Activated CD4-positive, alpha-beta T cell treated with anti-CD3 and anti-CD28 coated beads, Interleukin-2, Interleukin-6, amounts not matched to agents 100 ng/mL and 50 ng/mL, durations not matched to agents 16 hours and 8 hours (primary cell): ENCODE measurements around the gene FAHD2A.
"Not testable (repeated sequence)": the region's sequence is repeated elsewhere in the genome, so short reads cannot be mapped to it uniquely, and the experiment has no call there.

Experiments
- DNase-seq: peaks from one replicate; pipeline ENCODE4 v3.0.0-alpha.2; 2020

The FAHD2A gene

DNA sequence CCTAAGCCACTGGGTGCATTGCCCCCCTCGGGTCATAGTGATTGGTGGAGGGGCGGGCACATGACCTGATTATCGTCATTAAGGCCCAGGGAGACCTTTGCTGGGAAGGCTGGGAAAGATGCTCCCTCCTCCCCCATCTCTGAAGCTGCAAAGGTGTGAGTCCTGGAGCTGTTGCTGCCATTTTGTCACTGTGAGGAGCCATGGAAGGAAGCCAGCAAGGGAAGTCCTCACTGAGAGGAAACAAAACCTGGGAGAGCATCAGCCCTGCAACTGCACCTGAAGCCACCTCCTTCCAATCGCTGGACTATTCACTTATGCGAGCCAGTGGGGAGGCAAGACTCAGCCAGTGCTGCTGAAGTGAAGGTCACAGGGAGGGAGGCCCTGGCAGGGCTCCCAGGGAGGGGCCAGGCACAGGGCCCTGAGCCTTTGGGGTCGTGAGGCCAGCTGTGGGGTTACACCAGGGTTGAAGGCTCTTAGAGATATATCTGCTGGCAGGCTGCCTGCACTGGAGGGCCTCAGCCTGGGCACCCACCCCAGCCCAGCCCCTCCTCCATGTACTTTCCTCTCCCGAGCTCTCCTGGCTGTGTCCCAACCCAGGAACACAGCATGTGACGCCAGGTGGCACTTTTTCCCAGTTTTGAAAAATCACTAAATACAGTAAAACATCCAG lies 10.7 kb upstream of the FAHD2A start:
- DNase-seq, result no peak

DNA sequence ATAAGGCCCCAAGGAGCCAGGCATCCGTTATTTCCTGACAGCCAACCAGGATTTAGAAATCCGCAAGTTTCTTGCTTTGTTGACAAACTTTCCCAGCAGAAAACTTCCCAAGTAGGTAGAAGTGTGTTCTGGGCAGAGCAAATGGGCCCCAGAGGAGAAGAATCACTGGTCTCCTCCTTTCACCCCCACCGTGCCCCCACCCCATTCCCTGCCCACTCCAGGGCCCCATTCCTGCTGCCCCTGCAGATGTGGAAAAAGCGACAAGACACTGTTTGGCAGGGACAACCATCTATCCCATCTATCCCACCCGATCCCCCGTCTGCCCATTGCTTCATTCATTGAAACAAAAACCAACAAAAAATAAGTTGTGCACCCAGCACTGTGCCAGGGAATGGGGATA lies 10.2 kb upstream of the FAHD2A start:
- DNase-seq, result no peak

DNA sequence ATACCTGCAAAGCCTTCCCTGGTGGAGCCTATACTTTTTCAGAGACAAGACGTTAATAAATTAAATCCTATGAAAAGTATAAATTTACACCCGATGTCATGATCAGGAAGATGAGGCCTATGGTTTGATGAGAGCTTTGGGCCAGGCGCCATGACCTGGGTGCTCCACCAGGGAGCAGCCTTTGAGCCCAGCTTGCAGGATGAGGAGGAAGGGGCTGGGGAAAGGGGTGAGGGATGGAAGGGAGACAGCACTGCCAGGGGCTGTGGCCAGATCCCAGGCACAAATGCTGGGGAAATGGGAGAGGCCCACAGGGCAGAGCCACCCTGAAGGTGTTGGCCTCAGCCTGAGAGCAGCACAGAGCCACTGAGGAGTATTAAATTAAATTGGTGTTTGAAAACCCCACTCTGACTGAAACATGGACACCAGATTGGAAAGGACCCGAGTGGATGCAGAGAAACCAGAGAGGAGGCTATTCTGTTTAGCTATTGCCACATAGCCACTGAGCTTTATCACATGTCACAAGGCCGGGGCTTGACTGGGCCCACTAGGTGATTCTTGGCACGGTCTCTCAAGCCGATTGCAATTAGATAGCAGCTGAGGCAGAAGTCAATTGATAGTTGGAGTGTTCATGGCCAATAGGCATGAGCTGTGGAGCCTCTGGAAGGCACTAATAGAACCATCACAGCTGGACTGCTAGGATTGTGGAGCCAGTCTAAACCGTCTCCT lies 9.6 kb upstream of the FAHD2A start:
- DNase-seq, result no peak

DNA sequence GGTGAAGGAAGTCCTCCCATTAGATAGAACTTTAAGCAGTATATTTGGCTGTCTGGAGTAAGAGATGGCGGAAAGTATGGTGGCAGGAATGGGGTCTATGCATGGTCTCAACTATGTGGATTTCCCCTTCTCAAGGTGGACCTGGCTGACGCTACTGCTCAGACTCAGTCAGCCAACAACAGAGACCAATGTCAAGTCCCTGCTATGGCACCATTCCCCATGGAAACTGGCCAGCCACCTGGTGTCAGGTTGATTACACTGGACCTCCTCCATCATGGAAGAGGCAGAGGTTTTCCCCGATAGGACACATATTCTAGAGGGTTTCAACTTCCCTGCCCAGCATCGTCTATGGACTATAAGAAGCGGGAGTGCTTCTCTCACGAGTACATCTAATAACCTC lies 8.6 kb upstream of the FAHD2A start:
- DNase-seq, result no peak

DNA sequence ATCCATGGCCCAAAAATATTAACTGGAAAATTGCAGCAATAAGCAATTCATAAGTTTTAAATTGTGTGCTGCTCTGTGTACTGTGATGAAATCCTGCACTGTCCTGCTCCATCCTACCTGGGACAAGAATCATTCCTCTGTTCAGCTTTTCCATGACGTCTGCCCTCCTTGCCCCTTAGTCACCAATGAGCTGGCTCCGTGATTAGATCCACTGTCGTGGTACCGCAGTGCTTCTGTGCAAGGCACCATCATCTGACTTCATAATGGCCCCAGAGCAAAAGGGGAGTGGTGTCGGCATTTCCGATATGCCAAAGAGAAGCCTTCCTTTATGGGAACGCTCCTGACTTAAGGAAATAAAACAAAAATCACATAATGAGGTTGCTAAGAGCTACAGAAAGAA lies 3.4 kb upstream of the FAHD2A start:
- DNase-seq, result no peak

DNA sequence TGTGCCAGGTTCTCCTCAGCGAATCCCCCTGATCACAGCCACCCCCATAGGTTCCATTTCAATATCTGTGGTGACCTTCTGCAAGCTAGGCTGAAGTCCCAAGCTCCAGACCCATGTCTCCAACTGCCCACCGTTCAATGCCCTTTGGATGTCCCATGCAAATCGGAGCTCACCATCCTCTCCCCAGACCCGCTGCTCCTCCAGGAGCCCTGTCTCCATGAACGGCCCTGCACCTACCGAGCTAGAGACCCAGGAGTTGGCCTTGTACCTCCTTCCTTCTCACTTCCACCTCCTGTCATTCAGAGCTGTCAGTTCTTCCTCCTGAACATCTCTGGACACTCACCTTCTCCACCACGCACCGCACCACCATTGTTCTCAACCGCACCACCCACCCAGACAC lies 1.0 kb upstream of the FAHD2A start:
- no peak for DNase-seq

DNA sequence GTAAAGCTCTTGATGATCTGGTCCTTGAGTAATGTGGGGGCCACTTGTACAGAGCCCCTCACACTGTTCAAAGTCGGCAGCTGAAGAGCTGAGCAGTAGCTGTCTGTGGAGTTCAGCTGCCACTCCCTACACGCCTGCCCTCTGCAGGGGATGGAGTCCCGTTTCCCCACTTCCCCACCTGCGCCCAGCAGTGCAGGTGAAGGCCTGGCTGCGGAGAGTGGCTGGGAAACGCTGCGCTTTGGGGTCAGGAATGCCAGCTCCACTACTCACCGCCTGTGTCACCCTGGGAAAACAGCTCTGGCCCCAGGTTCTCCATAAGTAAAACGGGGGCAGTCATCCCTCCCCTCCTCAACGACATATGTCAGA lies 521 bp upstream of the FAHD2A start:
- DNase-seq, result not testable (repeated sequence)

DNA sequence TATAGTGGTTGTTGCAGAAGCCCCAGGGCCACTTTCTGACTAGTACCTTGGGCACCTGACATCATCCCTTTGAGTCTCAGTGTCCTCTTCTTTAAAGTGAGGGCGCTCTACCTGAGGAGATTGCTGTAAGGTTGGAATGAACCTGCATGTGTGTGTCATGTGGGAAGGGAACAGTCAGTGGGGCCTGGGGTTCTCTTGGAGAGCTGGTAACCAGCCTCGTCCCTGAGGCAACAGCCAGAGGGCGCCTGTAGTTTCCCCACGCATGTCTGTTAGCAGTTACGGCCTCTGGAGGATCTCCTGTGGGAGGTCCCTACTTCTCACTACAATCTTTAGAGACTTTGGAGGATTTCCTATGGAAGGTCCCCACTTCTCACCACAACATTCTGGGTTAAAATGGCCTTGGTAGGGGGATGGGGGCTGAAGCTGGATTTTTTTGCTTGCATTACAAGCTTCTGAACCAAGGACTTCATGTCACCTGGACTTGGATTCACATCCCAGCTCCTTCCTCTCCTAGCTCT lies 755 bp downstream of the FAHD2A start:
- DNase-seq, result peak; percentile 54

DNA sequence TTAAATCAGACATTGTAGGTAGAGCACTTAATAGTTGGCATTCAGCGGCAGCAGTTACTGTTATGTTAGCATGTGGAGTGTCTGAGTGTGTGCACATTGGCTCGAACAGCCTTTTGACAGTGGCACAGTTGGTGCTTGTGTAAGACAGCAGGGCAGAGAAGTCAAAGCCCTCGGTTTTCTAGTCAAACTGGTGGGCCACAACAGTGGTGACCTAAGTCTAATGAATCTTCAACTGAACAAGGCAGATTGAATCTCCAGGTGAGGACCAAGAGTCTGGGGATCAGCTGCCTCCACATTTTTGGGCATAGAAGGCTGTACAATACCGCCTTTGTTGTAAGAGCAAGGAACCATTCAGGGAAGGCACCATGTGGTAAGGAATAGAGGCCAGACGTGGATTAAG lies 1.3 kb downstream of the FAHD2A start:
- not testable (repeated sequence) for DNase-seq

DNA sequence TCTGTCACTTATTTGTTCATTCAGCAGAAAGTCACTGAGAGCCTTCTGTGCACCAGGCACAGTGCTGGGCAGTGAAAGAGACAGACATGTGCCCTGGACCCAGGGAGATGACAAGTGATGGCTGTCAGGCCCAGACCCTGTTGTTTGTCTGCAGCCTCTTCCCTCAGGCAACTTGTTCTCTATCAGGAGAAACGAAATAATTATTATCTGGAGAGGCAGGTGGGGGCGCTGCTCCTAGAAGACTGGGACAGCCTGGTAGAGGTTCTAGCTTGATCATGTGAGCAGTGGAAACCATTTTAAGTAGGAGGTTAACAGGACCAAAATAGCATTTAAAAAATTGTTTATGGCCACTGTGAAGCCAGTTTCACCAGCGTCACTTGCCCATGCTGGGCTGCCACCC lies 2.2 kb downstream of the FAHD2A start:
- not testable (repeated sequence) for DNase-seq

DNA sequence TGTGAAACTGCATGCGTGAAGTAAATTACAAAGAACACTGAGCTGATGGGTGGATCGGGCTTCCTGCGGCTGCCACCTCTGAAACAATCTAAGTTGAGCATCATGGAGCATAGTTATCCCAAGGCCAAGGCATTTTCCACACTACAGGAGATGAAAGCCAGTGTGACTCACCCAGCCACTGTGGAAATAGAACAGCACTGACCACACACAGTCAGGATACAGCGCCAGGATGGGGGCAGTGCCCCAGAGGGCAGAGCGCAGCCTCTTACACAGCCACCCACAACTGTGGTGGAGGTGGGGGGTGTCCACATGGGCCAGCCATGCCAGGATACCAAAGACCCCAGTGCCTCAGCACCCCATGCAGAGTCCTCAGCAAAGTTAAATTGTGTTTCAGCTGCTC lies 8.7 kb downstream of the FAHD2A start:
- DNase-seq, result not testable (repeated sequence)

DNA sequence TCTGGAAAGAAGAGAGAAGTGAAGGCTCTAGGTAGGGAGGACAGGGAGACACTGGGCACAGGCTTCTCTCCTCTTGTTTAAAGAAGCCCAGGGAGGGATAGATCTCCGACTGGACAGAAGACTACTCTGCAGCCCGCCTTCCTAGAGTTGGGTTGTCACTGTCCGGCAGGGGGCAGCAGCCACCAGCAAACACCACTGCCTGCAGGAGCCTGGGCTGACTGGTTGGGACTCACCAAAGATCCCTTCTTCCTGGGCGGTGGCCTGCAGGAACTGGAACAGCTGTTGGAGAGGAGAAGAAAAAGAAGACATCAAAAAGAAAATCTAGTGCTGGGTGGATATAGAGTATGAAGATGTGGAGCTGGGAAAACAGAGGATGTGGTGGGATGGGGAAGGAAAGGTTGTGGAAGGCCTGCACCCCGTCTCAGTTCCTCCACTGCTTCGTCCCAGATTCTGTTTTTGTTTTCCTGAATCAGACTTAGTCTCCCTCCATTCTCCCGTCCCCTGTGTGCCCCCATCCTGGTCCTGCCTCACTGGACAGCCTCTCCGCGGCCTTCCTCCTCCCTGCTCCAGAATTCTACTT lies 11.6 kb downstream of the FAHD2A start:
- DNase-seq, result peak; percentile 72

DNA sequence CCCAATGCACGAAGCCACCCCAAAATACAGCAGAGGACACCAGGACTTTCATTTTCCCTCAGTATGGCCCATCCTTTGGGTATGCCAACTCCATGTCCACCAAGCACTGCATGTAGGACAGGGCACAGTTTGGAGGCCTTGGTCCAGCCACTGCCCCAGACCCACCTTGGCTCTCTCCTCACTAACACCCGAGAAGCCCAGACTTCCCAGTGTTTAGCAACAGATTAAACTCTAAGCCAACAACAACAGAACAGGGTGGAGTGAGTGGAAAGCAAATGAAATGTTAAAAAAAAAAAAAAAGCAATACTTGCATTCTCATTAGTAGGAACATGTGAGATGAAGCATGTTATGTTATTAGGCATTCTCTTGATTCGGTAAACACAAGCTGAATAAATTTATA lies 12.6 kb downstream of the FAHD2A start:
- DNase-seq, result not testable (repeated sequence)

DNA sequence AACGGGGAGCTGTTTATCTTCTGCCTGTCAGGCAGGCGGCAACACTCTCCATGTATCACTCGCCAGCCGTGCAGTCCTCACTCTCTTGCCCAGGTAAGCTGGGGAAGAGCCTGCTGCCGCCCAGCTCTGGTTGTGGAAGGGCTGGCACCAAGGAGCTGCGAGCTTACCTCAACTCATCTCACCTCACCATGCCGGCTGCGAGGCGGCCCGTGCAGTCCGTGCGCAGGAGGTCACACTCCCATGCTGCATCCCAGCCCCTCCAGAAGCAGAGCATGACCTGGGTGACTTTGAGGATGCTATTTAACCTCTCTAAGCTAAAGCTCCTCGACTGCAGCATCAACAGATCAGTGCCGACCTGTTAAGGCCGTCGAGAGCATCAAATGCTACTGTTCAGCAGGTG lies 13.1 kb downstream of the FAHD2A start:
- not testable (repeated sequence) for DNase-seq

DNA sequence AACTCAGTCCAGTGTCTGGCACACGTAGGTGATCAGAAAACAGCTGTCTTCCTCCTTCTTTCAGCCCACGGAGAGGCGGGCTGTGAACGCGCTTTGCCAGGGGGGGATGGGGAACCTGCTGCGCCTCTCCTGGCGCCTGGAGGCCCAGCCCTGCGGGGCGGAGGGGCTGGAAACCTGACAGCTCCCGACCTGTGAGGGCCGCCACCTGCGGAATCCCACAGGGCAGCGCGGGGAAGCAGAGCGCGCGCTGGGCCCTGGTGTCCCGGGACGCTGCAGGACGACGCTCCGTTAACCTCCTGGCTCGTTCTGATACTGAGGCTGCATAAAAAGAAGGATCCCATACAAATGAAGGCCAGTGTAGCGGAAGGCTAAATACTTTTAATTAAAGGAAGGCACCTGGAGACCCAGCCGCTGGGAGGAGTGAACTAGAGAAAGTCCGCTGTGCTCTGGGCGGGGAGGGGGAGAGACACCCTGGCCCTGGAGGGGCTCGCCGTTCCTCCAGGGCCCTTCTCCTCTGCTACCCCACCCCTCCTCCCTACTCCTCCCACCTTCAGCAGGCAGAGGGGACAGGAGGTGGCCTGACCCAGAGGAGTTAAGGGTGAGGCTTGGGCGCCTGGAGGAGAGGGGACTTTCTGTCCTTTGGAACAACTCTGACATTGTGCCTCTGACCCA lies 24.8 kb downstream of the FAHD2A start:
- not testable (repeated sequence) for DNase-seq

DNA sequence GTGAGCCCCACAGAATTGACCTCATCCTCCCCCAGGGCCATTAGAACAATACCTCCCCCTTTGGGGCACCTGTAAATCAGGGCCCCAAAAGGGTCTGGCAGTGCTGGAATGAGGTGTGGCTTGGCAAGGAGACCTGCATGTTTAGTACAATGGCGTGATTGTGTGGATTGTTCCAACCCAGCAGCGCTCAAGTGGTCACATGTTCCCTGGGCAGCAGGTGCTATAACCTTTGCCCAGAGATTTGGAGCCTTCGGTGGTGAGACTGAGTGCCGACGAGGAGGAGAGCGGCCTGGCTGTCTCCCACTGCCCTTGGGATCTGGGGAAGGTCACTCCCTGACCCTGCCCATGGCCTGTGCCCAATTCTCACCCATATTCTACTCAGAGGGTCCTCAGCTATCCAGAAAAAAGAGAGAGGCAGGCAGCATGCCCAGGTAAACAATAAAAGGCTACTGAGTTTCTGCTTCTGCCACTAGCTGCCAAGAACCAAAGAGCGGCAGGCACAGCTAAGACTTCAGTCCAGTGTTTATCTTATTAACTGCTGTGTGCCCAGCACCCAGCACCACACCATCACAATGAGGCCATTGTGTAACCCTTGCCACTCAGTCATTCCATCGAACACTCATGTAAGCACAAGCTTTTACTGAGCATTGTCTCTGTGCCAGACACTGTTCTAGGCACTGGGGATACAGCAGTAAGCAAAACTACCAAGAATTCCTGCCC lies 27.4 kb downstream of the FAHD2A start:
- not testable (repeated sequence) for DNase-seq

DNA sequence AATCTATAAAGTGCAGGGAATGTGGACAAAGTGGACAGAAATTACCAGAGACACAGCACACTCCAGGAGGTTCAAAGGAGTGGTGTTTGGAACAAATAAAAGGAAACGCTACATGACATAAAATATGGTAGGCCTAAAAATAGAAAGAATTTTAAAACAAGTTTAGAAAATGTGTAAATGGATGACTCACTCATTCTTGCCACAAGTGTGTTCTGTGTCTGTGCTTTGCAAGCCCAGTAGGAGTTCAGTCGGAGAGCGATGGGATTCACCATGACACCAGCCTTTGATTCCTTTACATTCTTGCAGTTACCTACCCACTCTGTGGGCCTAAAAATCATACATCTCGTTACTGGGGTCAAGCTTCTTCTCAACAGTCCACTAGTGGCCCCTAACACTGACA lies 30.9 kb downstream of the FAHD2A start:
- not testable (repeated sequence) for DNase-seq

DNA sequence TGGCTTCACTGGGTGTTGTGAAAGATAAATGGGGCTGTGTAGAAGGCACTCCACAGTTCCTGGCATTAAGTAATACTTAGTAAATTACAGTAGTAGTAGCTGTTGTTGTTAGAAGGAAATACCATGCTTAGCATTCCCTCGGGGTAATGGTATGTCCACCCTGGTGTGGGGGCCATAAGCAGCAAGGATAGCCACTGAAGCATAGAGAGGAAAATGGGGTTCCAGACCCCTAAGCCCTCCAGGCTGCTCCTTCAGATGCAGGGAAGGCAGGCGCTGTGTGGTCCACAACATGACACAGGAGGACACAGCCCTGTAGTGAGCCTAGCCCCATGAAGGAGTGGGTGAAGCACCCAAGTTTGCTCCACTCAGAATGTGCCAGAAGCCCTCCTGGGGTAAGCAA lies 31.5 kb downstream of the FAHD2A start:
- not testable (repeated sequence) for DNase-seq

DNA sequence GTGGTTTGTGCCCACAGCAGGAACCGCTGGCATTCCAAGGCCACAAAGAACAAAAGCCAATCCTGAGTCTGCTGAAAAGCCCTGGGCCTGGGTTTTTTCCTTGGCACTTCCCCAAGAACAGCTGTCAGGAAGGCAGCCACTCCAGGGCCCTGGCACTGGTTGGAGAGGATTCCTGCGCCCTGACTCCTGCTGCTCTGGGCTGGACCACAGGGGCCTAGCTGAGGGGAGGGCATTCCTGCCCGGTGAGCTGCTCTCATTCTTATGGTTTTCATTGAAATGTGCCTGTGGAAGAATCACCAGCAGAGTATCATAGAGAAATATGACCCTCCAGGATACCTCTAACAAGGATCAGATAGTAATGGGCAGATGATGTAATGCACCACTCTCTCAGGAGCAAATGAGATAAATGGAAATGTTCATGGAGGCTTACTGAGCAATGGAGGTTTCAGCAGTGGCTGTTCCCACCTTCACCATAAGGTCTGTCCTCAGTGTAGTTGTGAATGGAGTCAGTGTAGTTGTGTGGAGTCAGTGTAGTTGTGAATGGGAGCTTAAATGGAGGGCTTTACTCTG lies 32.1 kb downstream of the FAHD2A start:
- DNase-seq, result not testable (repeated sequence)

DNA sequence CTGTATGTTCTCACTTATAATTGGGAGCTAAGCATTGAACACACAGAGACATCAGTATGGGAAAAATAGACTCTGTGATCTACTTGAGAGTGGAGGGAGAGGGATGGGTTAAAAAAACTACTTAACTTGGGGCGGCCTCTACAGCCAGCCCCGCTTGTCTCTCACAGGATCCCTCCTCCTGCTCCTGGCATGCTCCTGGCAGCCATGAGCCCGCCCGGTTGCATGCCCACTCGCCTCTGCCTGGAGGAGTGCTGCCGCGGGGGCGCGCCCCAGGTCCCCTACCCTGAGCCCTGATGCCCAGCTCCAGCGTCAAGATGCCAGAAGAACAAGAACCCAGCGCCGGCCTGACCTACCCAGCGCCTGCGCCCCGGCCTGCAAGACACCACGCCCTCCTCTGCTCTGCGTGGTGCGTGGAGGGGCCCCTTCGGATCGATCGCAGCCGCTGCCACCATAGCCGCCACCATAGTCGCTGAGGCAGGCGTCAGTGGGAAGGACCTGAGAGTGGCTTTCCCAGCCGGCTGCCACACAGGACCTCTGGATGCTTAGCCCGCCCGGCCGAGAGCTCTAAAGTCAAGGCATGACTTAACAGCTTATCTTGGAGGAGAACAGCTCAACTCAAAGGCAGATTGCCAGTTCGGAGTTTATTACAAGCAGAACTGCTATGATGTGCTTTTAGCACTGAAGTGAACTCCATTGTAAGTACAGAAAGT lies 32.8 kb downstream of the FAHD2A start:
- DNase-seq, result not testable (repeated sequence)

DNA sequence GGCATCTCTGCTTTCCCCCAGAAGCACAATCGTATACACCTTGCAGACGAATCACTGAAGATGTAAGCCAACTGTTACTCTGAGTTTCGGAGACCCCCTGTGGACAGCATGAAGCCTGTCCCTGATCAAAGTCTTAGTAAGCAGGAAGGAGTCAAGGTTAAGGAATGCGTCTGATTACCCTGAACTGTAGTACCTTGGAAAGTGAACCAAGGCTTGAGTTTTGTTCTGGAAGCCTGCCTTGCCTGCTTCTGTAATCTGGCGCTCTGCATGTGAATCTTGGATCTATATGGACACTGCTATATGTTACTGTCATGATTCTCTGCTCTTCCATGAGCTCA lies 33.3 kb downstream of the FAHD2A start:
- DNase-seq, result not testable (repeated sequence)
